22Rv1 (cell line): Measurements from ENCODE around the gene TRIM13.

Experiments used
- ZFX ChIP-seq: fragments of 450-650 bp; IDR thresholded peaks from 2 replicates; pipeline ENCODE4 v1.6.1; 2017; ENCODE audit warnings: antibody characterized with exemption, borderline replicate concordance
- TF ChIP-seq, protein P1 (sequence below): fragments of 450-650 bp; IDR thresholded peaks from 2 replicates; pipeline ENCODE4 v1.5.1; 2017; ENCODE audit warnings: mild to moderate bottlenecking

DNA sequence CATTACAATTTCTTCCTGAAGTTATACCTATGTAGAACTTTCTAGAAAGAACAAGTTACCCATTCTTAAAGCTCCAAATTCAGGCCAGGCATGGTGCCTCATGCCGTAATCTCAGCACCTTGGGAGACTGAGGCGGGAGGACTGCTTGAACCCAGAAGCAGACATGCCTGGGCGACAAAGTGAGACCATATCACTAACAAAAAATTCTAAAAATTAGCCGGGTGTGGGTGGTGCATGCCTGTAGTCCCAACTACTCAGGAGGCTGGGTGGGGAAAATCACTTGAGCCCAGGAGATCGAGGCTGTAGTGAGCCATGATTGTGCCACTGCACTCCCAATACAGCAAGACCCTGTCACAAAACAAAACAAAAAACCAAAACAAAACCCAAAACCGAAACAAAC lies 41.4 kb downstream of the TRIM13 start:
- TF ChIP-seq, protein P1, sequence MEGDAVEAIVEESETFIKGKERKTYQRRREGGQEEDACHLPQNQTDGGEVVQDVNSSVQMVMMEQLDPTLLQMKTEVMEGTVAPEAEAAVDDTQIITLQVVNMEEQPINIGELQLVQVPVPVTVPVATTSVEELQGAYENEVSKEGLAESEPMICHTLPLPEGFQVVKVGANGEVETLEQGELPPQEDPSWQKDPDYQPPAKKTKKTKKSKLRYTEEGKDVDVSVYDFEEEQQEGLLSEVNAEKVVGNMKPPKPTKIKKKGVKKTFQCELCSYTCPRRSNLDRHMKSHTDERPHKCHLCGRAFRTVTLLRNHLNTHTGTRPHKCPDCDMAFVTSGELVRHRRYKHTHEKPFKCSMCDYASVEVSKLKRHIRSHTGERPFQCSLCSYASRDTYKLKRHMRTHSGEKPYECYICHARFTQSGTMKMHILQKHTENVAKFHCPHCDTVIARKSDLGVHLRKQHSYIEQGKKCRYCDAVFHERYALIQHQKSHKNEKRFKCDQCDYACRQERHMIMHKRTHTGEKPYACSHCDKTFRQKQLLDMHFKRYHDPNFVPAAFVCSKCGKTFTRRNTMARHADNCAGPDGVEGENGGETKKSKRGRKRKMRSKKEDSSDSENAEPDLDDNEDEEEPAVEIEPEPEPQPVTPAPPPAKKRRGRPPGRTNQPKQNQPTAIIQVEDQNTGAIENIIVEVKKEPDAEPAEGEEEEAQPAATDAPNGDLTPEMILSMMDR: no peak
- no peak for TF ChIP-seq ZFX
